DMS79 treated with DMSO at 0.1 percent for 48 hours (cell line): ENCODE results near the gene B4GALT2.

Source experiments
- DNase-seq: peaks from one replicate; lab custom pipeline; 2025; lab: John Stamatoyannopoulos, UW

Gene B4GALT2

GRCh38 chr1:43984855-43985254 lies 5.8 kb downstream of the B4GALT2 start:
- no peak for DNase-seq

DNA sequence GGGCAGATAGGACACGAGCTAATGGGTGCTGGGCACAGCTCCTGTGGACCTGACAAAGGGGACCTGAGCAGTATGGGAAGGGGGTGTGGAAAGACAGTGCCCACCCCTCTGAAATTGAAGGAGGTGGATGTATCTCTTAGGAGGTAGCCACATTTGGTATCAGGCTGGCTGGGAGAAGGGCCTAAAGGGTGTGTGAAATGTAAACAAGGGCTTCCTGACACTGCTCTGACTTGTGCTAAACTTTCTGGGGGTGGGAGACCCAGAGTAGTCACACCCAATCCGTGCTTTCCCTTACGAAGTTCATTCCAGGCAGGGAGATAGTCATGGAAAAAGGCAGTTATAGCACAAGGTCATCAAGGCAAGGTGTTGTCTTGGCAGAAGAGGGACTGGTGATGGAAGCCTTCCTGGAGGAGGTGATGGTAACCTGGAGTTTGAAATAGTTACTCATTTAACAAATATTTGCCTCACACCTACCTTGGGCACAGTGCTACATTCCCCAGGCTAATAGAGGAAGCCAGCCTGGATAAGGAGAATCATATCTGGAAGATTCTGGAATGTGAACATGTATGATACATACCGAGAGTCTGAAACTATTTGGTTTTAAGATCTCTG lies 7.1 kb downstream of the B4GALT2 start:
- no peak for DNase-seq

GRCh38 chr1:43986712-43987111 lies 7.7 kb downstream of the B4GALT2 start:
- DNase-seq: no peak

- DNase-seq: no peak
These were observed 8.3 kb downstream of the B4GALT2 start for GRCh38 chr1:43987159-43987902.

DNA sequence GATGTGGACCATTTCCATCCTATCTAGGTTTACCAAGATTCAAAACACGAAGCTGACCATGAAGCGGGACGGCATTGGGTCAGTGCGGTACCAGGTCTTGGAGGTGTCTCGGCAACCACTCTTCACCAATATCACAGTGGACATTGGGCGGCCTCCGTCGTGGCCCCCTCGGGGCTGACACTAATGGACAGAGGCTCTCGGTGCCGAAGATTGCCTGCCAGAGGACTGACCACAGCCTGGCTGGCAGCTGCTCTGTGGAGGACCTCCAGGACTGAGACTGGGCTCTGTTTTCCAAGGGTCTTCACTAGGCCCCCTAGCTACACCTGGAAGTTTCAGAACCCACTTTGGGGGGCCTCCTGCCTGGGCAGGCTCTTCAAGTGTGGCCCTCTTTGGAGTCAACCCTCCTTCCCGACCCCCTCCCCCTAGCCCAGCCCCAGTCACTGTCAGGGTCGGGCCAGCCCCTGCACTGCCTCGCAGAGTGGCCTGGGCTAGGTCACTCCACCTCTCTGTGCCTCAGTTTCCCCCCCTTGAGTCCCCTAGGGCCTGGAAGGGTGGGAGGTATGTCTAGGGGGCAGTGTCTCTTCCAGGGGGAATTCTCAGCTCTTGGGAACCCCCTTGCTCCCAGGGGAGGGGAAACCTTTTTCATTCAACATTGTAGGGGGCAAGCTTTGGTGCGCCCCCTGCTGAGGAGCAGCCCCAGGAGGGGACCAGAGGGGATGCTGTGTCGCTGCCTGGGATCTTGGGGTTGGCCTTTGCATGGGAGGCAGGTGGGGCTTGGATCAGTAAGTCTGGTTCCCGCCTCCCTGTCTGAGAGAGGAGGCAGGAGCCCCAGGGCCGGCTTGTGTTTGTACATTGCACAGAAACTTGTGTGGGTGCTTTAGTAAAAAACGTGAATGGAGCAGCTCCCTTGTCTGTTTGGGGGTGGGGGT lies 11.5 kb downstream of the B4GALT2 start:
- DNase-seq: no peak

DNA sequence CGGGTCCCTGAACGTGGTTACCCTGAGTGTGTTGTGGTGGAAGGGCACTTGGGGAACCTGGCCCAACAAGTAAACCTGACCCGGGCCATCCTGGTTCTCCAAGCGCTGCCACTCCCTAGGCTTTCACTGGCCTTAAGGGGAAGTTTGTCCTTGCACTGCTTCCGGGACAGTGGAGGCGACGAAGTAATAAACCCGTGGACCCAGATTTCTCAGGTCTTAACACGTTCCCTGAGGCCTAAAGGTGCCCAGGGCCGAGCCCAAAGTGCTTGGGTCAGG lies 12.1 kb downstream of the B4GALT2 start:
- DNase-seq: no peak

GRCh38 chr1:43991476-43992231 lies 12.6 kb downstream of the B4GALT2 start, which contains the start of gene CCDC24:
TSS of gene CCDC24 (plus strand) at chr1:43991599. CDS start at chr1:43991879, 280 bp downstream.
- DNase-seq: peak; percentile 88

DNA sequence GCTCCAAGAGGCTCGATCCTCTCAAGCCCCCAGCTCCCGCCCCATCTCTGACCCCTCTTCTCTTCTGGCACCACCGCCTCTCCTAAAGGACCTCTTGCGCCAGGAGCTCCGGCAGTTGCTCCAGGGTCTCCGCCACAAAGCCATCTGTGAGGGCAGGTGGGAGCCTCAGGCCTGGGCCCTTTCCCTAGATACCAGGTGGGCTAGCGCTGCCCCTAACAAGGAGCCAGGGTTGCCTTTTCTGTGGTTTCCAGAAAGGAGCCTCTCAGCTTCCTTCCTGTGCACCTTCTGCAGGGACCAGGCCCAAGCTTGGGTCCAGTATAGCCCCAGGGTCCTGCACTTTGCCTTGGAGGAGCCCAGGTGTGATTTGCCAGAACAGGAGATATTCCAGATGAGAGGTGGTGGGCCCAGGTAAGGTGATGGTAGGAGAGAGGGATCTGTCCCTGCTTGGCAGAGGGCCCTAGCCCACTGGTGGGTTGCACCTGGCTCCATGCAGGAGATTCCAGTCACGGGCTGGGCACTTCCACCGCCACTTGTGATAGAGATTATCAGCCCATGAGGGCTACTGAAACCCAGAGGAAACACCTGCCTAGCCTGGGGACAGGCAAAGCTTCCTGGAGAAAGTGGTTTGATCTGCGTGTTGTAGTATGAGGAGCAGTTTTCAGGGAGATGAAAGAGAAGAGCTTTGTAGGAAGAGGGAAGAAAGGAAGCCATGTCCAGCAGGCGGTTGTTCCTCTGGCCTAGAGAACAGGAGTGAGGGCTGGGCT lies 13.4 kb downstream of the B4GALT2 start:
- peak; percentile 81 for DNase-seq

- DNase-seq: no peak
These were observed 14.3 kb downstream of the B4GALT2 start for GRCh38 chr1:43993206-43993914.

DNA sequence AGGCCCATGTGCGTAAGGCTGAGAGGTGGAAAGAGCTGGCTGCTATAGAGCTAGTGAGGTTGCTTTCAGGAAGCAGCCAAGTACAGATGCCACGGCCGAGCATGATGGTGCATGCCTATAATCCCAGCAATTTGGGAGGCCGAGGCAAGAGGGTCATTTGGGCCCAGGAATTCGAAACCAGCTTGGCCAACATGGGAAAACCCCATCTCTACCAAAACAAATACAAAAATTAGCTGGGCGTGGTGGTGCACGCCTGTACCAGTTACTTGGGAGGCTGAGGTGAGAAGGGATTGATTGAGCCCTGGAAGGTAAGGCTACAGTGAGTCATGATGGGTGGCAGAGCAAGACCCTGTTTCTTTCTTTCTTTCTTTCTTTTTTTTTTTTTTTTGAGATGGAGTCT lies 15.1 kb downstream of the B4GALT2 start:
- no peak for DNase-seq

GRCh38 chr1:43994794-43995790 lies 16.1 kb downstream of the B4GALT2 start:
- DNase-seq: no peak

- no peak for DNase-seq
These were observed 17.1 kb downstream of the B4GALT2 start for GRCh38 chr1:43995984-43996732.

GRCh38 chr1:43996733-43997115 lies 17.7 kb downstream of the B4GALT2 start:
- DNase-seq: no peak

GRCh38 chr1:43997295-43997999 lies 18.4 kb downstream of the B4GALT2 start:
- DNase-seq: no peak

- no peak for DNase-seq
These were observed 19.0 kb downstream of the B4GALT2 start for GRCh38 chr1:43998000-43998378.

GRCh38 chr1:43999455-43999854 lies 20.4 kb downstream of the B4GALT2 start:
- DNase-seq: no peak

- DNase-seq: no peak
These were observed 21.2 kb downstream of the B4GALT2 start for GRCh38 chr1:44000122-44000665.

- no peak for DNase-seq
These were observed 23.2 kb downstream of the B4GALT2 start for GRCh38 chr1:44002165-44002564.
